HUES64 (cell line): ENCODE measurements around the gene COL27A1.
"Not testable (repeated sequence)": the region's sequence is repeated elsewhere in the genome, so short reads cannot be mapped to it uniquely, and the experiment has no call there.

ENCODE experiments used
- H3K27ac ChIP-seq: 2 replicates; pipeline ENCODE4 v1.7.0; 2013; ENCODE audit warnings: low read depth, low read length, inconsistent platforms
- H3K27me3 ChIP-seq: 2 replicates; pipeline ENCODE4 v1.6.1; 2013; ENCODE audit warnings: mild to moderate bottlenecking, low read length; ENCODE audit not compliant: insufficient read depth
- H3K36me3 ChIP-seq: 2 replicates; pipeline ENCODE4 v1.6.1; 2013; ENCODE audit warnings: mild to moderate bottlenecking, low read length; ENCODE audit not compliant: insufficient read depth
- H3K4me1 ChIP-seq: 2 replicates; pipeline ENCODE4 v1.6.1; 2013; ENCODE audit warnings: mild to moderate bottlenecking, low read length, moderate library complexity; ENCODE audit not compliant: insufficient read depth
- H3K4me3 ChIP-seq: 2 replicates; pipeline ENCODE4 v1.5.1; 2013; ENCODE audit warnings: mild to moderate bottlenecking, low read length, moderate library complexity
- H3K9ac ChIP-seq: 2 replicates; pipeline ENCODE4 v1.6.1; 2013; ENCODE audit warnings: mild to moderate bottlenecking, low read depth, low read length
- H3K9me3 ChIP-seq: 2 replicates; pipeline ENCODE4 v1.6.1; 2013; ENCODE audit warnings: low read depth, low read length; ENCODE audit not compliant: insufficient read depth
- WGBS: fragments of 150-250, 120-280 bp; methylation state at CpG from one replicate; pipeline ENCODE4 v1.1.7; 2013; ENCODE audit warnings: missing lambda C conversion rate; 5-methylcytosine and 5-hydroxymethylcytosine counted together

COL27A1 gene

DNA sequence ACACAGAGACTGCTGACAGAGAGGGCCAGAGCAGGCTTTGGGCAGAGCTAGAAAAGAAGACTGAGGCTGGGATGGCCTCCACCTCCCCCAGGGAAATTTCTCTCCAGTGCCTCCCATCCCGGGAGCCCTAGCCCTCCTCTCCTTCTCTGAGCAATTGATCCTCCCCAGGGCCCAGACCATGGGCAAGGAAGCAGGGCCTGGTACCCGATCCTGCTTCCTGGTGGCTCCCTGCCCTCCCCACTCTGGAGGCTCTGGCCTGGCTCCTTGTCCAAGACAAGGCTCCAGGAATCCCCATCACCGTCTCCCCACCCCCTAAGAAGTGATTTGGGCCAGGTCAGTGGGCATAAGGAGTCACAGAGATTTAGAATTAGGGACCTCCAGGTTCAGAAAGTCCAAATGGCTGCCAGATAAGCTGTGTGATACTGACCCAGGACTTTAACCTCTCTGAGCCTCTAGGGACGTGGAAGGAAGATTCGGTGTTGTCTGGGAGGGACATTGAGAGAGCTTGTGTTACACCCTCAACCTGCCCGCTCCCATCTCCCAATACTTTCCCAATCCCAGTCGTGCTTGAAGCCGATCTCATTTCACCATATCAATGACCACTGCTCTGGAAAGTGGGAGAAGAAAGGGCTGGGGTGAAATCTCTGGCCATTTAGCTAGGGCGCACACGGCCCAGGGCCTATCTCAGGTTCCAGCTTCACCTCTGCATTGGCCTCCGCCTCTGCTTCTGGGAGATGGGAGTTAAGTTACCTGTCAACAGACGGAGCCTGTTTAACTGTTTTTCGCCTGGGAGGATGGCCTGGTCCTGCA lies 30.5 kb upstream of the COL27A1 start:
- no peak overlapping the region for H3K27ac ChIP-seq
- 85% methylated on average over 11 of the region's 13 CpGs for WGBS
- no peaks in the 10 kb centered on the region for H3K9me3 ChIP-seq
- no peaks in the 10 kb centered on the region for H3K4me1 ChIP-seq
- no peak overlapping the region for H3K9ac ChIP-seq
- H3K4me3 ChIP-seq = no peak overlapping the region
- H3K36me3 ChIP-seq = no peaks in the 10 kb centered on the region
- H3K27me3 ChIP-seq = no peaks in the 10 kb centered on the region

DNA sequence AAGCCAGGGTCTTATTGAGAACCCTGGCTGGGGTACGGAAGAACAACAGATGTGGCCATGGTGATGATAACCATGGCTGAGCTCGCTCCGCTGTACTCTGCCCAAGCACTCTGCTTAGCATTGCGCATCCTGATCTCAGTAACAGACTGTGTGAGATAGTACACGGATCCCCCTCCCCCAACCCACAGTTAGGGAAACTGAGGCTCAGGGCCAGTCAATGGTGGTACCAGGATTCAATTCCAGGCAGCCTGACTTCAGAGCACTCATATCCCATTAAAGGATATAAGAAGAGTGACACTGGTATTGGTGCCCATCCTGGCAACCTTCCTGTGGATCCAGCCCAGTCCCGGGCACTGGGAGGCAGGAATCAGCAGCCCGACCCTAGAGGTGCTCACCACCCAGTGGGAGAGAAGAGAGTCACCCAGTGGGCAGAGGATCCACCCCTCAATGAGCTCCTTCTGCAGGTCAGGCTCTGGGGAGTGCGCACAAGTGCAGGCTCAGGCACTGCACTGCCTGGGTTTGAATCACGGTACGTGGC lies 29.8 kb upstream of the COL27A1 start:
- Histone ChIP-seq H3K4me1 (no peaks in the 10 kb centered on the region), H3K9me3 (no peaks in the 10 kb centered on the region), H3K27me3 (no peaks in the 10 kb centered on the region), H3K9ac (no peak overlapping the region), H3K4me3 (no peak overlapping the region), H3K36me3 (no peaks in the 10 kb centered on the region), H3K27ac (no peak overlapping the region)
- WGBS = 87% methylated on average over 10 of the region's 10 CpGs

DNA sequence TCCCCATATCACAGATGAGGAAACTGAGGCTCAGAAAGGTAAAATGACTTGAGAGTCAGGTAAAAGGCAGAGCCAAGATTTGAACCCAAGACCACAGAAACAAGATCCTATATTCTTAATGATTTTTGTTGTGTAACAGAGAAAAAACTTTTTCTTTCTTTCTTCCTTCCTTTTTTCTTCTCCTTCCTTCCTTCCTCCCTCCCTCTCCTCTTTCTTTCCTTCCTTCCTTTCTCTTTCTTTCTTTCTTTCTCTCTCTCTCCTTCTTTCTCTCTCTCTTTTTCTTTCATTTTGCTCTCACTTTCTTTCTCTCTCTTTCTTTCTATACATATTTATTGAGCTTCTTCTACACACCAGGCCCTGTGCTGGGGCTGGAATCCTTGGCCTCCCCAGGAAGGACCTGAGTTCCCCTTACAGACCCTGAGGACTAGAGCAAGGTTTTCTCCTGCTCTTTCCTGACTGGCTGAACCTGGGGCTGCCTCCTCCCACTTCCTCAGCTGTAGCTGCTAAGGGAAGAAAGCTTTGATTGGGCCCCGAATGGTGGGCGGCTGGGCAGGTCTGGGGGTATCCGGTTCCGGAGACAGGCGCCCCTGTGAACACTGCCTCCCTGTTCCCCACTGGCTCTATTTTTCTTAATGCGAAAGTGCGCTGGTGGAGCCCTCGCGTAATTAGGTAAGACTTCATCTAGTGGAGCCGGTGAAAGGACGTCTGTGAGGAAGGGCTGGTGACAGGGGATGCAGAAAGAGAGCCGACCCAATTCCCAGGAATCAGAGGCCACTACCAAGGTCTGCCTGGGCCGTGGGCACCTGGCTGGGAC lies 28.9 kb upstream of the COL27A1 start:
- Histone ChIP-seq H3K27me3 (no peaks in the 10 kb centered on the region), H3K27ac (no peak overlapping the region), H3K36me3 (no peaks in the 10 kb centered on the region), H3K4me1 (no peaks in the 10 kb centered on the region), H3K9ac (no peak overlapping the region), H3K9me3 (no peaks in the 10 kb centered on the region), H3K4me3 (no peak overlapping the region)
- 89% methylated on average over 13 of the region's 13 CpGs for WGBS

DNA sequence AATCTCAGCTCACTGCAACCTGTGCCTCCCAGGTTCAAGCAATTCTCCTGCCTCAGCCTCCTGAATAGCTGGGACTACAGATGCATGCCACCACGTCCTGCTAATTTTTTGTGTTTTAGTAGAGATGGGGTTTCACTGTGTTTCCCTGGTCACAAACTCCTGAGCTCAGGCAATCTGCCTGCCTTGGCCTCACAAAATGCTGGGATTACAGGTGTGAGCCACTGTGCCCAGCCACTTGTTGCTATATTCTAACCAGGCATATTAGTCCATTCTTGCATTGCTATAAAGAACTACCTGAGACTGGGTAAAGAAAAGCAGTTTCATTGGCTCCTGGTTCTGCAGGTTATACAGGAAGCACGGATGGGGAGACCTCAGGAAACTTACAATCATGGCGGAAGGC lies 26.6 kb upstream of the COL27A1 start:
- not testable (repeated sequence) for H3K27ac ChIP-seq, H3K9me3 ChIP-seq, H3K27me3 ChIP-seq, H3K4me3 ChIP-seq, H3K4me1 ChIP-seq, H3K9ac ChIP-seq, H3K36me3 ChIP-seq
- WGBS = 84% methylated on average over 3 of the region's 3 CpGs

DNA sequence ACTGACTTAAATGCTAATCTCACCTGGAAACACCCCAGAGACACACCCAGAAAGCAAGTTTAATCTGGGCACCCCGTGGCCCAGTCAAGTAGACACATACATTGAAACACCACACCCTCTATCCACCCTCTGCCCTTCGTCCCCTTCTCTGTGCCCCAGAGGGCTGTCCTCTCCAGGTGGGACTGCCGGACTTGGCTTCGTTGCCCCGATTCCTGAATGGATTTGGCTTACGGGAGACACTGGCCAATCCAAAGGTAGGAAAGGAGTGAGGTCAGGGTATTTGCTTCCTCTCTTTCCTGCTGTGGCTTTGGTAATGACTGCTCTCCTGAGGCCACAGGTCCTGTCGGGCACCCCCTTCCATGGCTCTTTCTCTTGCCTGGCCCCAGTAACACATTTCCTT lies 25.2 kb upstream of the COL27A1 start:
- Histone ChIP-seq H3K9ac (no peak overlapping the region), H3K36me3 (no peaks in the 10 kb centered on the region), H3K9me3 (no peaks in the 10 kb centered on the region), H3K4me1 (0 out of 2 replicates have a peak, but pooled peaks cover 3% of the 10 kb centered on the region), H3K27ac (no peak overlapping the region), H3K4me3 (no peak overlapping the region), H3K27me3 (no peaks in the 10 kb centered on the region)
- WGBS = 84% methylated on average over 7 of the region's 7 CpGs

DNA sequence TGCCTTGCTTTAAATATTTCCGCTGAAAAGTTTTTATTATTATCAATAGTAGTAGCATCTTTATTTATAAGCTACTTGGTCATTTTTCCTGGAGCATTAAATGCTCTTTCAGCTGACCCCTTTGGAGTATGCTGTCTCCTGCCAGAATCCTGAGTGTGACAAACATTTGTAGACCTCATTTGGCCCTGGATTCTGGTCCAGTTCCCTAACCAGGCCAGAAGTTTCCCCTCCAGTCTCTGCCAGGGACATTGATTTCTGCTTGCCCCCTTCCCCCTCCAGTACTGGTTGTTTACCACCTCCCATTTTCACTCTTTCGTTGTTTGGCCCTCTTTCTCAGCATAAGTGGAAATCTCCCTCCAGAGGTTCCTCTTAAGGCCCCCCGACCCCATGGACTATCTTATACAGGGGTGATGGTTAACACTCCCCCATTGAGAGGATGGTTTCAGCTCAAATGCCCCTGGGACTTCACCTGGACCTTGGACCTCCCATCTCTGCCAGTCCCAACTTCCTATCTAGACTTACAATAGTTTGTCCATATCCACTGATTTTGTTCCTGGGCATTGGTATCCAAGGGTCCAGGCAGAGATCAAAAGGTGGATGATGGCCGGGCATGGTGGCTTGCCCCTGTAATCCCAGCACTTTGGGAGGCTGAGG lies 24.6 kb upstream of the COL27A1 start:
- no peak overlapping the region for H3K9ac ChIP-seq
- no peak overlapping the region for H3K4me3 ChIP-seq
- no peaks in the 10 kb centered on the region for H3K36me3 ChIP-seq
- 0 out of 2 replicates have a peak, but pooled peaks cover 3% of the 10 kb centered on the region for H3K4me1 ChIP-seq
- no peaks in the 10 kb centered on the region for H3K27me3 ChIP-seq
- H3K27ac ChIP-seq = no peak overlapping the region
- no peaks in the 10 kb centered on the region for H3K9me3 ChIP-seq
- WGBS = 89% methylated on average over 3 of the region's 4 CpGs

DNA sequence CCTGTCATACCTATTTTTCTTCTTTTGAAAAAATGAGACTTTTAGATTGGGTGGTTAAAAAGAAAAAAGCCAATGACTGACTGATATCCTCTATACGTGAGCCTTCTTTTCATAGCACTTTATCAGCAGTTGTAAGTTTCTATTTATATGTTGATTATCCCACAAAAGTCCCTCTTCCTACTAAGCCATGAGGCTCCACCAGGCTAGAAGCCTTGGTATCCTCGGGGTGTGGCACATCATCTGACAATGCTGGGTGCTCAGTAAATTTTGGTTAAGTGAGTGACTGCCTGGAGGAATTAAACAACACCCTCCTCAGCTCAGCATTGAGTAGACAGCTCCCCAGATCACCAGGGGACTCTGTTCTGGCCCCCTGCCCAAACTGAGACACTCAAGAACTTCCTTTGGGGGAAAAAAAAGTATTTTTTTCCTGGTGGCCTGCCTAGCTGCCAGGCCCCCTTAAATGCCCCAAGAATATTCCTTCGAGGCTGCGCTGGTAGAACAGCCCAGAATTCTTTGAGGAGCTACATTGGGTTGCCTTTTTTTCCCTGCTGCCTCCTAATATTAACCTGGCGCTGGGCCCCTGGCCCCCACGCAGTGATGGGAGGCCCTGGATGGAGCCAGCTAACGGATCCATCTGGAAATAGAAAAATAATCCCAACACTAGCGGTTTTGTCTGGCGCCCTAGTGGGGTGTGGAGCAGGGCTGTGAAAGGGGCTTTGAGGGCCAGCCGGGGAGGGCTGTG lies 23.4 kb upstream of the COL27A1 start:
- Histone ChIP-seq H3K36me3 (no peaks in the 10 kb centered on the region), H3K27ac (no peak overlapping the region), H3K4me1 (0 out of 2 replicates have a peak, but pooled peaks cover 3% of the 10 kb centered on the region), H3K27me3 (no peaks in the 10 kb centered on the region; the same call in 1 of the 2 replicates), H3K9me3 (no peaks in the 10 kb centered on the region), H3K4me3 (no peak overlapping the region), H3K9ac (no peak overlapping the region)
- 84% methylated on average over 10 of the region's 10 CpGs for WGBS

DNA sequence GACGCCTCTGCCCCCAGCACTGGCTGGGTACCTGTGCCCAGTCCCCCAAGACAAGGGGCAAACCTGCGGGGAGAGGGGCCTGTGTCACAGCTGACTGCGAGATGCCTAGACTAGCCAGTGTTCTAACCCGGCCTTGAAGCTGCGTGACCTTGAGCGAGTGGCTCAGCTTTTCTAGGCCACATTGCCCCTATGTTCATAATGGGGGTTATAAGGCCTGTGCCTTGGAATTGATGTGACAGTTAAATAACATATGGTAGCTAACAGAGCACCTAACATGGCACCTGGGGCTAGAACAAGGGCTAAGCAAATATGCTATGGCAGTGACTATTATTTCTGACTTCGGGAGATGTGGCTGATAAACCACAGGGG lies 22.8 kb upstream of the COL27A1 start:
- Histone ChIP-seq H3K27ac (no peak overlapping the region), H3K9me3 (no peaks in the 10 kb centered on the region), H3K36me3 (no peaks in the 10 kb centered on the region), H3K4me3 (no peak overlapping the region), H3K9ac (no peak overlapping the region), H3K4me1 (0 out of 2 replicates have a peak, but pooled peaks cover 3% of the 10 kb centered on the region), H3K27me3 (no peaks in the 10 kb centered on the region; the same call in 1 of the 2 replicates)
- WGBS = 95% methylated on average over 7 of the region's 7 CpGs

DNA sequence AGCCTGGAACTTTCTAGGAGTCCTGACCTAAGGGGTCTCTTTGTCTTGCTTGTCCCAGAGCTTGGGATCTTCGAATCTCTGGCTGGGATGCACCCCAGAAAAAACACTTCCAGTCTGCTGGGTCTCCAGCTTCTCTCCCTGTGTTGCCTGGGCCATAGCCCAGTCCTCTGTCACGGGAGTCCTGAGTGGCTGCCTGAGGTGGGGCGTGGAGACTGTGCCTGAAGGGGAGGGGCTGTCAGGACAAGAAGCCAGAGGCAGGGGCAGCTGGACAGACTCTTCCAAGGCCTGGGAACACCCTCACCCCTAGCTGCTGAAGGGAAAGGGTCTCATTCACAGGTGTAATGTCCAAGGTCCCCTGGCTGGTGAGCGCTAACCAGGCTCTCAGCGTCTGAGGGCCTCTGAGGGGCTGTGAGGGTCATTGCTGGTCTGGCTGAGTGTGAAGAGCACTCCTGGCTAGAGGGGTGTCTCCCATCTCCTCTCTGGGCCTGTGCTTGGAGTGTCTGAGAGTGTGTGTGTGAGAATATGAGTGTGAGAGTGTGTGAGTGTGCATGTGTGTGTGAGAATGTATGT lies 20.4 kb upstream of the COL27A1 start:
- Histone ChIP-seq H3K9me3 (no peaks in the 10 kb centered on the region), H3K27me3 (no peaks in the 10 kb centered on the region; the same call in 1 of the 2 replicates), H3K36me3 (no peaks in the 10 kb centered on the region), H3K9ac (no peak overlapping the region), H3K4me3 (no peak overlapping the region), H3K4me1 (0 out of 2 replicates have a peak, but pooled peaks cover 3% of the 10 kb centered on the region), H3K27ac (no peak overlapping the region)
- 79% methylated on average over 5 of the region's 5 CpGs for WGBS

DNA sequence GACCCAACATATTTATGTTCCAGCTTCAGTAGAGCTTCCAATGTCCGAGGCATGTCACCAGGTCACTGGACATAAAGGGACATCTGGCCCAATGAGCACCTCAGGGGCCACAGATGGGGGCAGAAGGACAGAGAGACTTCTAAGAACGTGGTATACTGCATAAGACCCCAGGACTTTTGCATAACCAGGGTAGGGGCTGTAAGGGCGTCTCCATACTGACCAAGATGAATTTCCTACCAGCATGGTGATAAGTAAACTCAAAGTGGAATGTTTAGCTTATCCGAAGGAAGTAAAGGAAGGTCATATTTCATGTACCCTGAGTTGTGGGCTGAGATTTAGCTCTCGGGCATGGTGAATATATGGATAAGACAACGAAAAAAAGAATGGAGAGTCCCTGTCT lies 17.5 kb upstream of the COL27A1 start:
- no peak overlapping the region for H3K27ac ChIP-seq
- no peaks in the 10 kb centered on the region for H3K4me1 ChIP-seq
- 92% methylated on average over 6 of the region's 6 CpGs for WGBS
- H3K9ac ChIP-seq = no peak overlapping the region
- no peak overlapping the region for H3K4me3 ChIP-seq
- no peaks in the 10 kb centered on the region; the same call in 1 of the 2 replicates for H3K27me3 ChIP-seq
- no peaks in the 10 kb centered on the region for H3K36me3 ChIP-seq
- H3K9me3 ChIP-seq = no peaks in the 10 kb centered on the region
